HFF-Myc (cell line): ENCODE data around the gene SLC13A5.
A peak's percentile ranks its signal among the peaks of the same experiment; 100 is the strongest.

Experiments used
- DNase-seq: peaks from one replicate; pipeline ENCODE4 v3.0.0-alpha.2; 2011; ENCODE audit warnings: low read depth; ENCODE audit errors: extremely low read depth
- H3K4me3 ChIP-seq: replicated peaks from 2 replicates; pipeline ENCODE4 v1.5.1; 2011; ENCODE audit warnings: low read depth, mild to moderate bottlenecking, control low read depth, low read length
- TF ChIP-seq, protein P1 (sequence below): IDR thresholded peaks from 2 replicates; pipeline ENCODE4 v1.5.1; 2012; ENCODE audit warnings: mild to moderate bottlenecking, low read depth, low read length, control low read depth; ENCODE audit errors: missing control alignments

Gene SLC13A5

DNA sequence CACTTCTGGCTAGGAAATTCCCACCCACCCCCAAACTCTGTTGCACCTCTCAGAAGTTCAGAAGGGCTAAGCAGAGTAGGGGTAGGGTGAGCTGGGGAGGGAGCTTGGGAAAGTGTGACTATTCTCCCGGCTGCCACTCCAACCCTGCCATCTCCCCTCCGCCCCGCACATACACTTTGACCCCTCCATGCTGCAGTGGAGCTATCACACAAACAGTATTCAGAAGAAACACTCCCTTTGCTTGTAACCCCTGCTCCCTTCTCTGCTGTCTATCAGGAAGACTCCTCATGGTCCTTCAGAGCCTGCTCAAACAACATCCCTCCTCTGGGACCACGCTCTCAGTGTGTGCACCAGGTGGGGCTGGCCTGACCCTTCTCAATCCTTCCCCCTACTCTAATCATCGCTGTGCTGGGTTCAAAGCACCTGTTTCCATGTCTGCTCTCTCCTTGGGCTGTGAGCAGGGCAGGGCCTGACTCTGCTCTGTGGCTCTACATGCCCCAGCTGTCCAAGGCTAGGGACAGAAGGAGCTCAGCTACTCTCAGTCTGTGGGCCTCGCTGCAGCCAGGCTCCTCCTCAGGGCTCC is 8.6 kb downstream of the SLC13A5 start:
- DNase-seq, result no peak
- TF ChIP-seq, protein P1, sequence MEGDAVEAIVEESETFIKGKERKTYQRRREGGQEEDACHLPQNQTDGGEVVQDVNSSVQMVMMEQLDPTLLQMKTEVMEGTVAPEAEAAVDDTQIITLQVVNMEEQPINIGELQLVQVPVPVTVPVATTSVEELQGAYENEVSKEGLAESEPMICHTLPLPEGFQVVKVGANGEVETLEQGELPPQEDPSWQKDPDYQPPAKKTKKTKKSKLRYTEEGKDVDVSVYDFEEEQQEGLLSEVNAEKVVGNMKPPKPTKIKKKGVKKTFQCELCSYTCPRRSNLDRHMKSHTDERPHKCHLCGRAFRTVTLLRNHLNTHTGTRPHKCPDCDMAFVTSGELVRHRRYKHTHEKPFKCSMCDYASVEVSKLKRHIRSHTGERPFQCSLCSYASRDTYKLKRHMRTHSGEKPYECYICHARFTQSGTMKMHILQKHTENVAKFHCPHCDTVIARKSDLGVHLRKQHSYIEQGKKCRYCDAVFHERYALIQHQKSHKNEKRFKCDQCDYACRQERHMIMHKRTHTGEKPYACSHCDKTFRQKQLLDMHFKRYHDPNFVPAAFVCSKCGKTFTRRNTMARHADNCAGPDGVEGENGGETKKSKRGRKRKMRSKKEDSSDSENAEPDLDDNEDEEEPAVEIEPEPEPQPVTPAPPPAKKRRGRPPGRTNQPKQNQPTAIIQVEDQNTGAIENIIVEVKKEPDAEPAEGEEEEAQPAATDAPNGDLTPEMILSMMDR, result no peak
- no peak overlapping the region for H3K4me3 ChIP-seq

DNA sequence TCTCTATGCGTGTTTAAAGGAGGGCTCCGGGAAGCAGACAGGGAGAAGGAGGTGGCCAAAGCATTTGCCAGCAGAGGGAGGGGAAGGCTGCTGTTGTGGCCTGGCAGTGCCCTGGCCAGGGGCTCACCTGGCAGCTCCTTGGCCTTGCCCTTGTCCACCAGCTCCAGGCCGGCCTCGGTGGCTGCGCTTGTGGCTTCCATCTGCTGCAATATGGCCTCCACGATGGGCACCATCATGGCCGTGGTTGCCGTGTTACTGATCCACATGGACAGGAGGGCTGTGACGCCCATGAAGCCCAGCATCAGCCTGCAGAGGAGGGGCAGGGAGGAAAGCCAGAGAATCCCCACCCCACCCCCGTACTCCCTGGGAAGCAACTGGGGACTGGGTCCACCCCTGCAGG is 9.4 kb downstream of the SLC13A5 start:
- H3K4me3 ChIP-seq, result no peak overlapping the region
- TF ChIP-seq, protein P1, result no peak

DNA sequence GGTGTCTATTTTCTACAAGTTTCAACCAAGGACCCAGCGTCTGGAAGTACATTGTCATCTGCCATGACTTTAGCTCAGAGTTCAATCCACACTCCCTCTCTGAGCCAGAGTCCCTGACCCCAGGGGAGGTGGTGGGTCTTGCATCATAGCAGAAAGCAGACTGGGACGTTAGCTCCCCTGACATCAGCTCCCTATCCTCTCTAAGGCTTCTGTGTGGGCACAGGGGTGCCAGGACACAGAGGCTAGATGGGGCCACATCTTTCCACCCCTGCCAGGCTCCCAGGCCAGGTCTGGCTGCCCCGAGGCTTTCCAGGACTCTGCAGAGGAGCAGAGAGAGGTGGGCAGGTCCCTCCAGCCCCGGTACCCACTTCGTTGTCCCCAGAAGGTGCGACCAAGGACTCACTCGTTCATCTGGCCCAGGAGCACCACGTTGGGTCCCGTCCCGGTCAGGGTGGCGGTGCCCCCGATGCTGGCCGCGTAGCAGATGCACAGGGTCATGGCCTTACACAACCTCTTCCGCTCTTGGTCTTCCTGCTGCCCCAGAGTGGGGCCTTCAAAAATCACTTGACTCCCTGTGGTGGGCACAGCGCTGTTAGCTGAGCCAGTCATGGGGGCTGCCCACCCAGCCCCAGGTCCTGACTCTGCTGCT is 10.5 kb downstream of the SLC13A5 start:
- no peak for DNase-seq
- no peak overlapping the region for H3K4me3 ChIP-seq
- TF ChIP-seq, protein P1, result no peak

More for the DNA sequence above, 9.4 kb downstream of the SLC13A5 start:
- no peak for DNase-seq

DNA sequence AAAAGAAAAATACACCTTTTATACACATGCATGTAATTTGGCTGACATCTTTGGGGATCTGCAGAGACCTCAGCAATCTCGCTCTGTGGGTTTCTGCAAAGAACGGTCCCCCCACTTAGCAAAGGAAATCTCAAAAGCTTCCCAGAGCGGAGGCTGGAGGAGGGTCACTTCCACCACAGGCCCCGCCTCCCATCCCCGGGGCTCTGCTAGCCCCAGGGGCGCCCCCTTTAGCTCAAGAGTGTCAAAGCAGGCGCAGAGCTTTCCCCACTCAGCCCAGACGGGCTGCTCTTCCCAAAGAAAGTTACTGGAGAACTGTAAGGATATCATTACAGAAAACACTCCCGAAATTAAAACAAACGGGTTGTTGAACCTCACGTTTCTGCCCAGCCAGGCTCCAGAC is 11.4 kb downstream of the SLC13A5 start:
- H3K4me3 ChIP-seq, result no peak overlapping the region
- DNase-seq, result no peak
- TF ChIP-seq, protein P1, result peak; percentile 57

DNA sequence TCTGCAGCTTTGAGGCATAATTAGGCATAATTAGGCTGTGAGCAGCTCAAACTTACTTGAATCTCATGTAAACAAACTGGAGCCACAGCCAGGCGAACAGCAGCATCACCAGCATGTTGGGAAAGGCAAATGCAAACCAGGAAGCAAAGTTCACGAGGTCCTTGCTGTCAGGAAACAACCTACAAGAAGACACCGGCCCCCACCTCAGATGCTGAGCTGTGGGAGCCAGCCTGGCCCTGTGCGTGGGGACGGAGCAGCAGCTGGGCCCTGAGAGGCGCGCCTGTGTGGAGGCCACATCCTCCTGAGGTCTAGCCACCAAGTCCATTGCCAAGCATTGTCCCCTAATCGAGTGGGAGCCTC is 12.2 kb downstream of the SLC13A5 start:
- TF ChIP-seq, protein P1, result no peak
- H3K4me3 ChIP-seq, result no peak overlapping the region
- DNase-seq, result no peak

DNA sequence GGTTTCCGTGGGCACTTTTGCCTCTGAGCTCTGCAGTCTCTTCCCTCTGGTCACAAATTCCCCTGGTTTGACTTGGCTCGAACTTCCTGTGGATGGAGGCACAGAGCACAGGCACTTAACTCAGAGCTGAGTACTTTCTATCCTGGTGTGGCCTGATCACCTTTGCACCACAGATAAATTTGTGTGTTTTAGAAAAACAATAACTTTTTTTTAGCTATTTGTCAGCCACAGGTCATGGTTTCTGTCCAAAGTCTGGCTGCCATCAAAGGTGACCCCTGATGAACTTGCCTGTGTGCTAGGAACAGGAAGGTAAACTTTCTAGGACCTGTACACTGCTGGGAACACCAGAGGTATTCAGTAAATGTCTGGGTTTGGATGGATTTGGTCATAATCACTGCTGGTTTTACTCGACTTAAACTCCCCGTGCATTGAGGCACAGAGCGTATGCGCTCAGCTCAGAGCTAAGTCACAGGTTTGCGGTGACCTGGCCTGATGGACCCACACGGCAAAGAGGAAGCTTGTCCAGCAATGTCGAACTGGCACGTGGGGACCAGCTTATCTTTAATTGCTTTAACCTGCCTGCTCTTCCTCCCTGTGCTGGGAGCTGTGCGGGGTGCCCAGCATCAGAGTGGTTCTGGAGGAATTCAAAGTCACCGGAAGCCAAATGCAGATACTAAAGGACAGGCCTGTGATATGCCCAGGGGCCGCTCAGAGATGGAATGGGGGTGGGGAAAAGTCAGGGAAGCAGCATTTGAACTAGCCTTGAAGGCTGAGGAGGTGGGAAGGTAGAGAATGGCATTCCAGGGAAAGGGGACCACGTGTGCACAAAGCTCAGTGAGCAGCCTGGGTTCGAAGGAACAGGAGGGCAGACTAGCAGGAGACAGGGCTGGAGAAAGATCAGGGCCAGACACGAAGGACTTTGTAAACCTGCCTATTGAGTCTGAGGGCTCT is 12.9 kb downstream of the SLC13A5 start:
- TF ChIP-seq, protein P1, result no peak
- no peak for DNase-seq
- H3K4me3 ChIP-seq, result no peak overlapping the region
